Inflammatory macrophage (primary cell): Measurements from ENCODE around the gene GUCA1C.

Experiments used
- DNase-seq, 2 donors: peaks; one replicate each; pipeline ENCODE4 v3.0.0-alpha.2; 2020 to 2022

GUCA1C gene

DNA sequence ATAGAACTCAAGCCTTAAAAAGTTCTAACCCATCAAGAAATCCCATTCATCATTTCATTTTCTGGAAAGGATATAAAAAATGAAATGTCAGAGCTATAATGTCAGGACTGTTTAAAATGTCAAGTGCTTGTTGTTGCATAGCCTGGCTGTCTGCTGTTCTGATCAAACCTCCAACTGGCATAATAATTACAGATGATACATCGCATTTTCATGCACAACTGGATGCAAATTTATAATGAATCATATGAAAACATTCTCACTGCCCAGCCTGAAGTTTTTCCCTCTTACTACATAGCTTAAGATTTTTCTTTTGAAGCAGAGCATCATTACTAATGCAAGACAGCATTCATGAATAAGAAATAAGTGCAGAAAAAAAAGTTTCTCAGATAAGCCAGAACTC lies 46.5 kb downstream of the GUCA1C start:
- DNase-seq, result no peak

GRCh38 chr3:108899530-108899929 lies 54.1 kb downstream of the GUCA1C start:
- DNase-seq, result no peak

- DNase-seq, result no peak
These were observed 55.8 kb downstream of the GUCA1C start for GRCh38 chr3:108897883-108898282.

DNA sequence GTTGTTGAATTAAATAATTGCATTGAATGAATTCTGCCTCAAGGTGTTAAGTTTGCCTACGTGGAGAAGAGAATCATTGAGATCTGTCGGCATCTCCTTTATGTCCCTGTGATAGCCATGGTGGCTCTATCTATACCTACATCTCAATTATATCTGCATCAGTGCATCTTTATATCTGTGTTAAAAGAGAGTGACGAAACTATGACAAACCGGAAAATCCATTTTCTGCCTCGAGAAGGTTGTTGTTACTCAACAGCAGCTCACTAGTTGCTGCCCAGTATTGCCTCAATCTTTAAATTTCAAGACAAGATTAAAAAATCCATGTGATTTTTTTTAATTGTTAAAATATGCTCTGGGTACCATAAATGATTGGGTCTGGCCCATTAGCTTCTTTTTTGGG lies 58.7 kb downstream of the GUCA1C start:
- DNase-seq, result no peak

DNA sequence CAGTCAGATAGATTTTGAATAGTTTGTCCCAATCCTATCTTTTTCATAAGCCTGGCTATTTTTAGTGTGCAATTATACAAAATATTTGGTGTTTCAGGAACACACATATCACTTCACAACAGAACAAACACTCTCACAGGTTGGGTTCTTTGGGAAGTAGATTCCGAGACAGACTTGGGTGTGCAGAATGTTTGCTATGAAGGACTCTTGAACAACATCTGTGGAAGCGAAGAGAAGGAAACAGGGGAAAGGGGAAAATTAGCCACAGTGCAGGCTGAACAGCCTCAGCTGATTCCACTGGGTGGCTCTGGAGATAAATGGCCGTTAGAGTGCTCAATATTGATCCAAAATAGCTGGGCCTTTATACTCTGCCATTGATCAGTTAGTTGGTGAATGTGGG lies 61.8 kb downstream of the GUCA1C start:
- no peak for DNase-seq

- no peak for DNase-seq
These were observed 65.9 kb downstream of the GUCA1C start for GRCh38 chr3:108887777-108888176.

GRCh38 chr3:108887121-108887520 lies 66.6 kb downstream of the GUCA1C start:
- DNase-seq, result no peak

GRCh38 chr3:108883373-108883772 lies 70.3 kb downstream of the GUCA1C start:
- no peak for DNase-seq

- DNase-seq, result no peak
These were observed 70.9 kb downstream of the GUCA1C start for GRCh38 chr3:108882762-108883161.

GRCh38 chr3:108879915-108880314 lies 73.8 kb downstream of the GUCA1C start:
- no peak for DNase-seq

GRCh38 chr3:108877901-108878300 lies 75.8 kb downstream of the GUCA1C start:
- DNase-seq, result no peak

DNA sequence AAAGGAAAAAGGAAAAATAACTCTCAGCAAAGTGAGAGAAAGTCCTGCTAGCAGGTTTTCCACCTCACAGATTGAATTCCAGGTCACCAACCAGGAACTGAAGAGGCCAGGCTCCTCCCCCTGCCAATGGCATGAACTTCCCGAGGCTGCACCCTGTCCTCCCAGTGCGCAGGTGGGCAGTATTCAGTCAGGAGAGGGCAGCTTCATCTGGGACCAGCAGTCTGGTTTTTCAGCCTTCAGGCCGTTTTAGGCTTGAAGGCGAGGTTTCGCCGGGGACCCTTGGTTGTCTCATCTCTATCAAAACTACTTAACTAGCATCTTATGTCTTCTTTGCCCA lies 89.9 kb downstream of the GUCA1C start:
- no peak for DNase-seq

DNA sequence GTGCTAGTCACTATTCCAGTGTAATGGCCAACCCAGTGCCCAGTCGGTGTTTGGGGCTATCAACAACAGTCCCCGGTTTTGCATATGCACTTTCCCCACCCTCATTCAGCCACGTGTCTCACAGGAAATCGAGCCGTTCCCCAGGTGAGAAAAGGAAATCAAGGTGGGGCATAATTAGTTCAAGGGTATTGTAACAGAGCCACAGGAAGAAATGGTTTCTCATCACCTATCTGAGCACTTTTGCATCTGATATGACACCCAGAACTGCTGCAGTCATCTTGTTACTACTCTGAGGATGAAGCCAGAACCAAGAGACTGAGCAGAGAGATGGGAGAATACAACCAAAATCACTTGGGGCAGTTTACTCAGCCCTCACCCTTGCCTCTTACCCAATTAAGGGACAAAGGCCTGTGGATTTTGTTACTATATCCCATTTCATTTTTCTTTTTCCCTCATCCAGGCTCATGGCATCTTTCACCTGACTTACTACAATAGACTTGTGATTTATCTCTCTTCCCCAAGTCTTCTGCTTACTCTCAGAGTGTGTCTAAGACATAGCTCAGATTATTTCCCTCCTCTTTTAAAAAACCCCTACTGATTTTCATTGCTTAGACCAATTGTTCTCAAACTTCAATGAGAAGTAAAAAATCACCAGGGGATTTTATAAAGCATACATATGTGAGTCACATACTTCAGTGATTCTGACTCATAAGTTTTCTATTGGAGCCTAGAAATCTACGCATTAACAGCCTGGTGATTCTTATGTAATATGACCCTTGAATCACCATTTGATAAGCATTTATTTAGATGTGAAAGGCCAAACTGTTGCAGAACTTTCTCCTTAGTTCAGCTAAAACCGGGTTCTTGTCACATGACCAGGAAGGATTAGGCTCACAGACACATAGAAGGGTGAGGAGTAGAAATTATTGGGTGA lies 90.5 kb downstream of the GUCA1C start:
- no peak for DNase-seq

GRCh38 chr3:108861401-108861800 lies 92.3 kb downstream of the GUCA1C start:
- DNase-seq, result no peak
